ENCODE measurements around the gene SLC22A2. TPM values are rescaled to one million over a fixed set of nuclear protein-coding genes. Genes with fewer than 3 reads are reported as not detected.
A peak's percentile ranks its signal among the peaks of the same experiment; 100 is the strongest.

The SLC22A2 gene
- total and polyA plus RNA-seq, 2 experiments from 2014 or later, result 0.94 to 1.1 TPM

- ATAC-seq (no peak), DNase-seq (ENCODE audit: low spot score) (no peak)
- Histone ChIP-seq H2AFZ (peak overlapping the region; percentile 33), H3K9me2 (ENCODE audit: insufficient read depth) (no peaks in the 10 kb centered on the region), H3K4me3 (no peak overlapping the region), H3K27me3 (ENCODE audit: insufficient read depth) (no peaks in the 10 kb centered on the region), H3K27ac (ENCODE audit: low read depth) (no peak overlapping the region), H3K79me2 (replicated peaks; ENCODE audit: insufficient read depth) (no peaks in the 10 kb centered on the region), H3K36me3 (ENCODE audit: insufficient read depth) (no peaks in the 10 kb centered on the region; the same call in 1 of the 2 replicates), H3K4me2 (no peak overlapping the region), H4K20me1 (replicated peaks; ENCODE audit: insufficient read depth) (no peaks in the 10 kb centered on the region), H3F3A (replicated peaks; ENCODE audit: low read depth) (no peaks in the 10 kb centered on the region), H3K4me1 (ENCODE audit: insufficient read depth) (no peaks in the 10 kb centered on the region; the same call in 1 of the 2 replicates)
- TF ChIP-seq JUNB (IDR thresholded peaks at IDR 0.05; ENCODE audit: unreplicated experiment) (no peak), ETS1 (IDR thresholded peaks at IDR 0.05) (no peak), EZH2 (IDR thresholded peaks at IDR 0.05; ENCODE audit: low read depth, unreplicated experiment) (no peak), CREB1 (CRISPR knock-in tag; IDR thresholded peaks at IDR 0.05; ENCODE audit: low read depth) (no peak), ZNF331 (CRISPR knock-in tag; IDR thresholded peaks at IDR 0.05; ENCODE audit: low read depth) (no peak), CTCF (conservative IDR thresholded peaks at IDR 0.05; ENCODE audit: low read depth in 2 of 2) (no peak), STAT1 (IDR thresholded peaks at IDR 0.05; ENCODE audit: unreplicated experiment) (no peak), ZNF462 (CRISPR knock-in tag; IDR thresholded peaks at IDR 0.05) (no peak), EZH2phosphoT487 (IDR thresholded peaks at IDR 0.05; ENCODE audit: unreplicated experiment) (no peak), POLR2AphosphoS5 (IDR thresholded peaks at IDR 0.05; ENCODE audit: low read depth) (no peak), NANOG (IDR thresholded peaks at IDR 0.05; ENCODE audit: borderline replicate concordance) (no peak), ZNF114 (CRISPR knock-in tag; IDR thresholded peaks at IDR 0.05) (no peak), REST (IDR thresholded peaks at IDR 0.05; ENCODE audit: unreplicated experiment) (no peak)
- Mint-ChIP-seq H3K9me3 (peaks cover 10% of the 10 kb centered on the region), H3K4me3 (no peak overlapping the region), H3K4me1 (peaks cover 13% of the 10 kb centered on the region), H3K36me3 (ENCODE audit: low read depth) (peaks cover 6% of the 10 kb centered on the region), H3K27me3 (ENCODE audit: insufficient read depth, low read depth, poor library complexity) (no peaks in the 10 kb centered on the region), H3K27ac (no peak overlapping the region)
Measured at GRCh38 chr6:160285541-160286105, 27.0 kb upstream of the SLC22A2 start.

All from GM23338 (cell line).